ENCODE measurements around the gene AK5.

- TF ChIP-seq POLR2A (IDR thresholded peaks at IDR 0.05; ENCODE audit: extremely low read depth, insufficient read length) (no peak), CTCF (IDR thresholded peaks at IDR 0.05; ENCODE audit: low read depth, low read length) (no peak), MAX (IDR thresholded peaks at IDR 0.05; ENCODE audit: low read depth, low read length) (no peak)
These were observed 181.4 kb downstream of the AK5 start for GRCh38 chr1:77463216-77463615.

All from NB4 (cell line).